GM12801 (cell line): Measurements from ENCODE around the gene PRAC2.

Experiments used
- CTCF ChIP-seq: IDR thresholded peaks from one replicate; pipeline ENCODE4 v1.5.1; 2011; ENCODE audit warnings: control low read depth; ENCODE audit not compliant: insufficient read length; ENCODE audit errors: extremely low read depth

Gene PRAC2

GRCh38 chr17:48745381-48746275, 22.6 kb downstream of the PRAC2 start:
- TF ChIP-seq CTCF = no peak

GRCh38 chr17:48746916-48747444, 24.0 kb downstream of the PRAC2 start:
- no peak for TF ChIP-seq CTCF

- TF ChIP-seq CTCF = no peak
Measured at GRCh38 chr17:48747445-48748363, 24.7 kb downstream of the PRAC2 start.

GRCh38 chr17:48748718-48749566, 26.0 kb downstream of the PRAC2 start:
- no peak for TF ChIP-seq CTCF

- no peak for TF ChIP-seq CTCF
Measured at GRCh38 chr17:48749621-48750553, 26.9 kb downstream of the PRAC2 start.

GRCh38 chr17:48751172-48751571, 28.2 kb downstream of the PRAC2 start:
- no peak for TF ChIP-seq CTCF
